Muscle layer of duodenum (tissue), 2 donors: ENCODE data around the gene REEP6.

Source experiments
- H3K27ac ChIP-seq: one replicate; pipeline ENCODE4 v1.7.0; 2013; ENCODE audit warnings: mild to moderate bottlenecking, low read length
- H3K27me3 ChIP-seq: one replicate; pipeline ENCODE4 v1.7.0; 2013; ENCODE audit warnings: low read depth, mild to moderate bottlenecking, control low read depth, low read length
- H3K36me3 ChIP-seq, 2 donors: one replicate each; pipeline ENCODE4 v1.7.0; 2013; ENCODE audit warnings: low read length in 2 of 2, control low read depth in 1 of 2, mild to moderate bottlenecking in 1 of 2; ENCODE audit not compliant: insufficient read depth in 2 of 2, control insufficient read depth in 1 of 2
- H3K4me1 ChIP-seq, 2 donors: one replicate each; pipeline ENCODE4 v1.7.0; 2013; ENCODE audit warnings: low read length in 2 of 2, mild to moderate bottlenecking in 2 of 2, control low read depth in 1 of 2, moderate library complexity in 1 of 2; ENCODE audit not compliant: insufficient read depth in 2 of 2, control insufficient read depth in 1 of 2
- H3K4me3 ChIP-seq, 2 donors: one replicate each; pipeline ENCODE4 v1.7.0; 2013; ENCODE audit warnings: low read length in 2 of 2, low read depth in 1 of 2, mild to moderate bottlenecking in 1 of 2
- H3K9me3 ChIP-seq, 2 donors: one replicate each; pipeline ENCODE4 v1.7.0; 2013; ENCODE audit warnings: low read length in 2 of 2, control low read depth in 1 of 2, mild to moderate bottlenecking in 1 of 2; ENCODE audit not compliant: control insufficient read depth in 1 of 2
- donor health status: healthy.

The REEP6 gene

GRCh38 chr19:1507192-1507660 lies 16.2 kb downstream of the REEP6 start:
- peaks cover 0 to 6% of the 10 kb centered on the region in 2 donors for H3K9me3 ChIP-seq
- peaks cover 0 to 8% of the 10 kb centered on the region in 2 donors for H3K4me1 ChIP-seq
- no peaks in the 10 kb centered on the region for H3K36me3 ChIP-seq
- H3K27me3 ChIP-seq = peaks cover 15% of the 10 kb centered on the region
- peak overlapping the region; percentile 30 to 34 for H3K4me3 ChIP-seq
- no peak overlapping the region for H3K27ac ChIP-seq

- peaks cover 0 to 8% of the 10 kb centered on the region in 2 donors for H3K4me1 ChIP-seq
- H3K4me3 ChIP-seq = peak overlapping the region; percentile 30 to 34
- H3K9me3 ChIP-seq = peaks cover 0 to 6% of the 10 kb centered on the region in 2 donors
- H3K27me3 ChIP-seq = peaks cover 14% of the 10 kb centered on the region
- no peaks in the 10 kb centered on the region for H3K36me3 ChIP-seq
- H3K27ac ChIP-seq = no peak overlapping the region
Observed at GRCh38 chr19:1507763-1508506, 17.0 kb downstream of the REEP6 start.

DNA sequence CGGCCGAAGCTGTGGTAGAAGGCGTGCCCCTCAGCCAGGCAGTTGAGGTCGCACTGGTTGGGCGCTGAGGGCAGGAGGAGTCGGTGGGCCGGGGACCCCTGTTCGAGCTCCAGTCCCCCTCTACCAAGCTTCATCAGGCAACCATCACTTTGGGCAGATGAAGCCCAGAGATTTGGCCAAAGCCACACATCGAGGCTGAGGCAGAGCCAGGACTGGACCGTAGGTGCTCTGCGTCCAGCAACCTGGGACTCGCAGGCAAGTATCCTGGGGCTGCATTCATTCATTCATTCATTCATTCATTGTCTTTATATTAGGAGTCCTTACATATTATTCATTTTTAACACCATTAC lies 17.5 kb downstream of the REEP6 start:
- H3K9me3 ChIP-seq = peaks cover 0 to 6% of the 10 kb centered on the region in 2 donors
- H3K36me3 ChIP-seq = no peaks in the 10 kb centered on the region
- peaks cover 9% of the 10 kb centered on the region for H3K27me3 ChIP-seq
- peaks cover 0 to 13% of the 10 kb centered on the region in 2 donors for H3K4me1 ChIP-seq
- H3K27ac ChIP-seq = no peak overlapping the region
- H3K4me3 ChIP-seq = peak overlapping the region in 1 of 2 donors; percentile 16

DNA sequence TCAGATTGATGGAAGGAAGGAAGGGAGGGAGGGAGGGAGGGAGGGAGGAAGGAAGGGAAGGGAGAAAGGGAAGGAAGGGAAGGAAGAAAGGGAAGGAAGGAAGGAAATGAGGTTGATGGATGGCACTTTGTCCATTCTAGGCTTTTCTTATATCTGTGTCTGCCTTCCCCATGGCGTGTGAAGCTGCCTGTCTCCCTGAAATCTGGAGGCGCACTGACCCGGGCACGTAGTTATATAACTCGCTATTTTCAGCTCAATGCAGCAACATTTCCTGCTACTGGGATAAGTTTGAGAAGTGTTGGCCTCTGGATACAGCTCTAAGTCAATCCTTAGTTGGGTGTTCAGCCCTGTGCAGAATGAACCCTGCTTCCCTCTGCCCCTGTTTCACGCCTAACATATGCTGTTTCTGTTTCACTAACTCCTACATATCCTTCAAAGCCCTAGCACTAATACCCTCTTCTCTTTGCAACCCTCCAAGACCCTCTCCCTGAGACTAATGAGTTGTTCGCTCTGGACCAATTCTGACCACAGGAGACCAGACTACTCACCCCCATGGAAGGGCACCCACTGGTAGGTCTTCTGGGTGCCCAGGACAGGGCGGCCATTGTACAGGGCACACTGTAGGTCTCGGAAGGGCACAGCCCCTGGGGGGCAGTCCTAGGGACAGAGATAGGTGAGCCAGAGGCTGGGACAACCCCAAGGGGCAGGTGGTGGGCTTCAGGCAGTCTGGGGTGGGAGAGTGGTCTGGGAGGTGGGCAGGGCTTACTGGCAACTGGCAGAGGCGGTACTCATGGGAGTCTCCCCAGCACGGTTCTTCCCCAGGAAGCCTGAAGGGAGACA lies 18.8 kb downstream of the REEP6 start:
- peaks cover 0 to 6% of the 10 kb centered on the region in 2 donors for H3K9me3 ChIP-seq
- no peaks in the 10 kb centered on the region for H3K36me3 ChIP-seq
- H3K27ac ChIP-seq = no peak overlapping the region
- H3K4me3 ChIP-seq = no peak overlapping the region
- peaks cover 3% of the 10 kb centered on the region for H3K27me3 ChIP-seq
- H3K4me1 ChIP-seq = peaks cover 0 to 15% of the 10 kb centered on the region in 2 donors

- Histone ChIP-seq H3K4me1 (peaks cover 0 to 15% of the 10 kb centered on the region in 2 donors), H3K36me3 (no peaks in the 10 kb centered on the region), H3K27ac (no peak overlapping the region), H3K4me3 (no peak overlapping the region), H3K27me3 (peaks cover 3% of the 10 kb centered on the region), H3K9me3 (peaks cover 0 to 4% of the 10 kb centered on the region in 2 donors)
Observed at GRCh38 chr19:1510442-1510806, 19.4 kb downstream of the REEP6 start.

- no peak overlapping the region for H3K4me3 ChIP-seq
- H3K27ac ChIP-seq = no peak overlapping the region
- H3K27me3 ChIP-seq = peaks cover 3% of the 10 kb centered on the region
- H3K36me3 ChIP-seq = no peaks in the 10 kb centered on the region
- H3K9me3 ChIP-seq = peaks cover 0 to 4% of the 10 kb centered on the region in 2 donors
- H3K4me1 ChIP-seq = peaks cover 0 to 15% of the 10 kb centered on the region in 2 donors
Observed at GRCh38 chr19:1510807-1511206, 19.8 kb downstream of the REEP6 start.

DNA sequence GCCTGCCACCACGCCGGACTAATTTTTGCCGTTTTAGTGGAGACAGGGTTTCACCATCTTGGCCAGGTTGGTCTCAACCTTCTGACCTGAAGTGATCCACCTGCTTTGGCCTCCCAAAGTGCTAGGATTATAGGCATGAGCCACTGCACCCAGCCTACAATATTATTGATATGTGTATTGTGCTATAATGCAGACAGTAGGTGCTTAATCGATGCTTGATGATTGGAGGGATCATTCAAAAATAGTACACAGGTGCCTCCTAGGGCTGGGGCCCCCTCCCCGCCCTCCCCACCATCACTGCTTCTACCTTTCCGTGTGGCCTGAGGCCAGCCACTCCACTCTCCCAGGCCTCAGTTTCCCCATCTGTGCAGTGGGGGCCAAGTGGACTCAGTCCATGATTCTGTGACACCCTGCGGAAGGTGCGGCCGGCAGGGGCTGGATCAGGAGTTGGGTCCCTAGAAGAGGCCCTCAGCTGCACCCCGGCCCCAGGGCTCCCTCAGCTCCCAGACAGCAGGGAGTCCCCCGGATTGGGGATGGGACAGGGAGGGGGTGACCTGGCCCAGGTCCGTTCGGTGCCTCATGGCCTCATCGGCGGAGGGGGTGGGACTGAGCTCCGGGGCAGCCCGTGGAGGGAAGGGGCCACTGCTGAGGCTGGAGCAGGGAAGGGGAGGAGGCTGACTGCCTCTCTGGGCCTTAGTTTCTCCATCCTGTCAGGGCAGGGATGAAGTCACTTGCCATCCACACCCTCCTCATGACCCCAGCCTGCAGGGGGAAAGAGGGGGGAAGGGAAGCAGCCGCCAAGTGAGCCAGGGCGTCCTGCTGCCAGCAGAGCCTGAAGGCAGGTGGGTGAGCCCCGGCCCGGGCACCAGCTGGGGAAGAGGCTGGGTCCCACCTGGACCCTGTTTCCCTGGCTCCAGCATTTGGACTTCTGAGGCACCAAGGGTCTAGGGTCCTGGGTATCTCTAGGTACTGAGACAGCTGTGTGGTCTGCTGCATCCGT lies 20.6 kb downstream of the REEP6 start:
- Histone ChIP-seq H3K27ac (no peak overlapping the region), H3K27me3 (peaks cover 3% of the 10 kb centered on the region), H3K9me3 (peaks cover 0 to 4% of the 10 kb centered on the region in 2 donors), H3K36me3 (no peaks in the 10 kb centered on the region), H3K4me3 (no peak overlapping the region), H3K4me1 (peaks cover 0 to 15% of the 10 kb centered on the region in 2 donors)

GRCh38 chr19:1512671-1513498 lies 21.9 kb downstream of the REEP6 start, which contains the start of gene ADAMTSL5:
ADAMTSL5 (minus strand) TSS chr19:1513019; CDS start chr19:1510943, 2,076 bp downstream.
- Histone ChIP-seq H3K27ac (no peak within 1 kb of the TSS), H3K4me3 (peak within 1 kb of the TSS; percentile 44 to 61), H3K36me3 (no peaks in the 10 kb centered on the region), H3K9me3 (peaks cover 0 to 4% of the 10 kb centered on the region in 2 donors), H3K4me1 (peaks cover 0 to 10% of the 10 kb centered on the region in 2 donors), H3K27me3 (peaks cover 3% of the 10 kb centered on the region)

DNA sequence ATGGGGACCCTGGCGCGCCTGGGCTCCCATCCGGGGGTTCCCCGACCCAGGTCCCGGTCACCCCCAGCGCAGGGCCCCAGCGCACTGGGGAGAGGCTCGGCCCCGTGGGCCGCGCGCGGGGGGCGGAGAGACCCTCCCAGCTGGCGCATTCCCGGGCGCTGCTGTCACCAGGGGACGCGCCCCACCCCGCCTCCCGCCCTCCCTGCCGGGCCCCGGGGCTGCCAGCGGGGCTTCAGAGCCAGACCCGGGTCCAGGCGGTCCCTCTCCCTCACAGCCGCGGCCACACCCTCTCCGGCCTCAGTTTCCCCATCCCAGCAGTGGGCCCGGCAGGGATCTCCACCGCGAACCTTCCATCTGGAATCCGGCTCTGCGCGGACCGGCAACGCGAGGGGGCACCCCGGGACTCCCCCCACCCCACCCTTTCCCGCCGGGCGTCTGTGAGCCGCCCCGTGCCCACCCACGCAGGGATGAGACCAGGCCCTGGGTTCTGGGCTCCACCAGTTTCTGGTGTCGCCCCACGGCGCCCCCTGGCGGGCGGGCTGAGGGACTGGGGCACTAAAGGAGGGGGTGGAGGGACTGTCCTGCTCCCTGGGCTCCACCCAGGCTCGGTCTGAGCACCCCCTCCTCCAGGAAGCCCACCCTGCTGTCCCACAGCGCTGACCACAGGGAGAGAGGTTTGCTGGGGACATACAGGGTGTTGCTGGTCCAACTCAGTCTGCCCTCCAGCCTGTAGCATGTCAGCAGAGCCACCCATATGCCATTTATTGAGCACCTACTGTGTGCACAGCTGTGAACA lies 22.7 kb downstream of the REEP6 start:
- H3K4me3 ChIP-seq = peak overlapping the region in 1 of 2 donors; percentile 61
- no peaks in the 10 kb centered on the region for H3K9me3 ChIP-seq
- H3K27ac ChIP-seq = no peak overlapping the region
- peaks cover 0 to 7% of the 10 kb centered on the region in 2 donors for H3K4me1 ChIP-seq
- no peaks in the 10 kb centered on the region for H3K36me3 ChIP-seq
- H3K27me3 ChIP-seq = peaks cover 3% of the 10 kb centered on the region
